ENCODE results near the gene APOBEC3F.
"Not testable (repeated sequence)": the region's sequence is repeated elsewhere in the genome, so short reads cannot be mapped to it uniquely, and the experiment has no call there.

Gene APOBEC3F

GRCh38 chr22:39027717-39028116 lies 12.9 kb upstream of the APOBEC3F start:
- Histone ChIP-seq H4K20me1 (ENCODE audit: low read depth, low read length) (no peaks in the 10 kb centered on the region), H3K9me2 (replicated peaks; ENCODE audit: insufficient read depth, low read length) (no peaks in the 10 kb centered on the region), H3K36me3 (ENCODE audit: low read length) (no peaks in the 10 kb centered on the region), H3K79me2 (ENCODE audit: insufficient read depth, low read length) (no peaks in the 10 kb centered on the region), H3K9ac (ENCODE audit: low read length) (no peak overlapping the region), H3K27me3 (ENCODE audit: low read length) (no peaks in the 10 kb centered on the region), H3K9me3 (ENCODE audit: insufficient read depth, low read length) (no peaks in the 10 kb centered on the region), H2AFZ (ENCODE audit: low read depth, low read length, severe bottlenecking) (no peak overlapping the region), H3K4me2 (ENCODE audit: low read depth, low read length, poor library complexity, severe bottlenecking) (no peak overlapping the region), H3K27ac (ENCODE audit: low read depth, low read length) (no peak overlapping the region), H3K4me3 (ENCODE audit: insufficient read depth, low read length, poor library complexity, severe bottlenecking) (no peak overlapping the region), H3F3A (ENCODE audit: insufficient read depth) (no peaks in the 10 kb centered on the region)
- TF ChIP-seq EZH2phosphoT487 (conservative IDR thresholded peaks at IDR 0.05; ENCODE audit: low read length) (no peak), CTCF (IDR thresholded peaks at IDR 0.05; ENCODE audit: insufficient read depth, low read length, poor library complexity, severe bottlenecking) (no peak)

GRCh38 chr22:39028281-39028680 lies 12.4 kb upstream of the APOBEC3F start:
- Histone ChIP-seq H3F3A (ENCODE audit: insufficient read depth) (no peaks in the 10 kb centered on the region), H3K36me3 (ENCODE audit: low read length) (no peaks in the 10 kb centered on the region), H3K4me2 (ENCODE audit: low read depth, low read length, poor library complexity, severe bottlenecking) (no peak overlapping the region), H3K4me3 (ENCODE audit: insufficient read depth, low read length, poor library complexity, severe bottlenecking) (no peak overlapping the region), H3K27ac (ENCODE audit: low read depth, low read length) (no peak overlapping the region), H4K20me1 (ENCODE audit: low read depth, low read length) (no peaks in the 10 kb centered on the region), H3K9me3 (ENCODE audit: insufficient read depth, low read length) (no peaks in the 10 kb centered on the region), H3K79me2 (ENCODE audit: insufficient read depth, low read length) (no peaks in the 10 kb centered on the region), H3K9ac (ENCODE audit: low read length) (no peak overlapping the region), H3K9me2 (replicated peaks; ENCODE audit: insufficient read depth, low read length) (no peaks in the 10 kb centered on the region), H2AFZ (ENCODE audit: low read depth, low read length, severe bottlenecking) (no peak overlapping the region), H3K27me3 (ENCODE audit: low read length) (no peaks in the 10 kb centered on the region)
- no peak for TF ChIP-seq CTCF (IDR thresholded peaks at IDR 0.05; ENCODE audit: insufficient read depth, low read length, poor library complexity, severe bottlenecking)

GRCh38 chr22:39029227-39029626 lies 11.4 kb upstream of the APOBEC3F start:
- Histone ChIP-seq H3K9ac (ENCODE audit: low read length) (no peak overlapping the region), H3K27ac (ENCODE audit: low read depth, low read length) (no peak overlapping the region), H3K9me3 (ENCODE audit: insufficient read depth, low read length) (no peaks in the 10 kb centered on the region), H3K4me2 (ENCODE audit: low read depth, low read length, poor library complexity, severe bottlenecking) (no peak overlapping the region), H3K36me3 (ENCODE audit: low read length) (no peaks in the 10 kb centered on the region), H3K4me3 (ENCODE audit: insufficient read depth, low read length, poor library complexity, severe bottlenecking) (no peak overlapping the region), H2AFZ (ENCODE audit: low read depth, low read length, severe bottlenecking) (no peak overlapping the region), H4K20me1 (ENCODE audit: low read depth, low read length) (no peaks in the 10 kb centered on the region), H3K79me2 (ENCODE audit: insufficient read depth, low read length) (no peaks in the 10 kb centered on the region), H3F3A (ENCODE audit: insufficient read depth) (no peaks in the 10 kb centered on the region), H3K9me2 (replicated peaks; ENCODE audit: insufficient read depth, low read length) (no peaks in the 10 kb centered on the region), H3K27me3 (ENCODE audit: low read length) (no peaks in the 10 kb centered on the region)
- no peak for TF ChIP-seq CTCF (IDR thresholded peaks at IDR 0.05; ENCODE audit: insufficient read depth, low read length, poor library complexity, severe bottlenecking)
- TF ChIP-seq EZH2phosphoT487 (conservative IDR thresholded peaks at IDR 0.05; ENCODE audit: low read length) = no peak

- no peak for TF ChIP-seq CTCF (IDR thresholded peaks at IDR 0.05; ENCODE audit: insufficient read depth, low read length, poor library complexity, severe bottlenecking)
- no peak for TF ChIP-seq EZH2phosphoT487 (conservative IDR thresholded peaks at IDR 0.05; ENCODE audit: low read length)
- Histone ChIP-seq H3F3A (ENCODE audit: insufficient read depth) (no peaks in the 10 kb centered on the region), H3K27ac (ENCODE audit: low read depth, low read length) (no peak overlapping the region), H3K9ac (ENCODE audit: low read length) (no peak overlapping the region), H3K9me2 (replicated peaks; ENCODE audit: insufficient read depth, low read length) (no peaks in the 10 kb centered on the region), H3K4me2 (ENCODE audit: low read depth, low read length, poor library complexity, severe bottlenecking) (no peak overlapping the region), H3K79me2 (ENCODE audit: insufficient read depth, low read length) (no peaks in the 10 kb centered on the region), H3K36me3 (ENCODE audit: low read length) (no peaks in the 10 kb centered on the region), H3K9me3 (ENCODE audit: insufficient read depth, low read length) (no peaks in the 10 kb centered on the region), H2AFZ (ENCODE audit: low read depth, low read length, severe bottlenecking) (no peak overlapping the region), H3K27me3 (ENCODE audit: low read length) (no peaks in the 10 kb centered on the region), H4K20me1 (ENCODE audit: low read depth, low read length) (no peaks in the 10 kb centered on the region), H3K4me3 (ENCODE audit: insufficient read depth, low read length, poor library complexity, severe bottlenecking) (no peak overlapping the region)
Observed at GRCh38 chr22:39030705-39031104, 10.0 kb upstream of the APOBEC3F start.

GRCh38 chr22:39031434-39032295 lies 9.0 kb upstream of the APOBEC3F start:
- H4K20me1 ChIP-seq (ENCODE audit: low read depth, low read length); H3K4me2 ChIP-seq (ENCODE audit: low read depth, low read length, poor library complexity, severe bottlenecking); H3K36me3 ChIP-seq (ENCODE audit: low read length); H3K9ac ChIP-seq (ENCODE audit: low read length); H3K4me3 ChIP-seq (ENCODE audit: insufficient read depth, low read length, poor library complexity, severe bottlenecking); H2AFZ ChIP-seq (ENCODE audit: low read depth, low read length, severe bottlenecking); H3K27me3 ChIP-seq (ENCODE audit: low read length); H3F3A ChIP-seq (ENCODE audit: insufficient read depth); H3K9me2 ChIP-seq (replicated peaks; ENCODE audit: insufficient read depth, low read length); H3K79me2 ChIP-seq (ENCODE audit: insufficient read depth, low read length); H3K9me3 ChIP-seq (ENCODE audit: insufficient read depth, low read length); H3K27ac ChIP-seq (ENCODE audit: low read depth, low read length): not testable (repeated sequence)
